Measurements from ENCODE around the gene PRLR. TPM values are rescaled to one million over a fixed set of nuclear protein-coding genes. Genes with fewer than 3 reads are reported as not detected.
A peak's percentile ranks its signal among the peaks of the same experiment; 100 is the strongest.
"Not testable (repeated sequence)": the region's sequence is repeated elsewhere in the genome, so short reads cannot be mapped to it uniquely, and the experiment has no call there.

PRLR gene
- total RNA-seq, 1 donor from 2014 or later = 3.2 TPM

- Histone ChIP-seq H3K4me1 (peaks cover 27% of the 10 kb centered on the region), H3K9me3 (no peaks in the 10 kb centered on the region), H3K4me3 (no peak overlapping the region), H3K27me3 (ENCODE audit: low read depth) (no peaks in the 10 kb centered on the region), H3K36me3 (no peaks in the 10 kb centered on the region), H3K27ac (no peak overlapping the region)
- no peak for TF ChIP-seq CTCF (IDR thresholded peaks at IDR 0.05)
- peak; percentile 88 to 92 for ATAC-seq
- peak; percentile 82 for DNase-seq
- intact Hi-C loops (cut with DNase I) = no loop called here
Observed at GRCh38 chr5:35198075-35198474, 32.2 kb downstream of the PRLR start.

DNA sequence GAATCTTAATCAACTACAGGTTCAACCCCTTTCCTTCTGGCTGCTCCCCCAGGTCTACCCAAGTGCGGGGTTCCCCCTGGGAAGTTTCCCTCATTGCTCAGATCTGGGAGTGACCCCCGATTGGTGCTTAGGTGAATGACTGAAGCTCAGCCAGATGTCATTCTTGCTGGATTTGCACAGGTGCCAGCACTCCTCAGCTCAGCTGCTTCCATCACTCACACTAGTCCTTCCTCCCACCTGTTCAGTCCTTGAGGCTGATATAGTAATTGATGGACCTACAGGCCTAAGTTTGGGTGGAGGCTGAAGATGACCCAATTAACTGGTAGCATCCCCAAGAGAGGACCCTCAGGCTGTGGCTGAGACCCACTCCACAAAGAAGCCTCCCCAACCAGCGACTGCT is 32.9 kb downstream of the PRLR start:
- no peak for TF ChIP-seq CTCF (IDR thresholded peaks at IDR 0.05)
- H3K9me3 ChIP-seq = no peaks in the 10 kb centered on the region
- no peaks in the 10 kb centered on the region for H3K27me3 ChIP-seq (ENCODE audit: low read depth)
- H3K4me3 ChIP-seq = no peak overlapping the region
- DNase-seq (no peak), ATAC-seq (no peak)
- intact Hi-C loops (cut with DNase I) = no loop called here
- H3K27ac ChIP-seq = no peak overlapping the region
- no peaks in the 10 kb centered on the region for H3K36me3 ChIP-seq
- H3K4me1 ChIP-seq = peaks cover 27% of the 10 kb centered on the region

DNA sequence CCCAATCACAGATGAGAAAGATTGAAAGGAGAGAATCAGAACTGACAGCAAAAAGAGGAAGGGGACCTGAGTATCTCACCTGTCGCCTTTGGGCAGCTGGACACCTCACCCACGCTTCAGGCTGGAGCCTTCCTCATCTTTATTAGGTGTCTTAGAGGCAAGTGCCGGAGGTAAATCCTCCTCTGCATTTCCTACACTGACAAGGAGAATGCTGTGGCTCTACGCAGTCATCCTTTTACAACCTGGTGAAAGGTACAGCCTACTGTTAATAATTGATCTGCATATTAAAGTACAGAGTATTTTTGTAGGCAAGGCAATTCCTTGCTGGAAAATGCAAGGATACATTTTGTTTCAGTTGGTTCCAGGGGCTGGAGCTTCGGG is 34.8 kb downstream of the PRLR start:
- no peak overlapping the region for H3K27ac ChIP-seq

GRCh38 chr5:35194635-35195471 is 35.4 kb downstream of the PRLR start:
- Histone ChIP-seq H3K9me3 (no peaks in the 10 kb centered on the region), H3K27me3 (ENCODE audit: low read depth) (no peaks in the 10 kb centered on the region), H3K4me1 (peaks cover 27% of the 10 kb centered on the region), H3K36me3 (no peaks in the 10 kb centered on the region), H3K27ac (no peak overlapping the region), H3K4me3 (no peak overlapping the region)
- intact Hi-C loops (cut with DNase I) = no loop called here
- peak in 1 of 2 donors; percentile 12 for ATAC-seq
- no peak for DNase-seq
- no peak for TF ChIP-seq CTCF (IDR thresholded peaks at IDR 0.05)

More for the DNA sequence above, 34.8 kb downstream of the PRLR start:
- no peaks in the 10 kb centered on the region for H3K27me3 ChIP-seq (ENCODE audit: low read depth)
- ATAC-seq (no peak), DNase-seq (no peak)
- H3K36me3 ChIP-seq = no peaks in the 10 kb centered on the region
- intact Hi-C loops (cut with DNase I) = no loop called here
- no peak for TF ChIP-seq CTCF (IDR thresholded peaks at IDR 0.05)
- H3K4me1 ChIP-seq = peaks cover 27% of the 10 kb centered on the region
- H3K4me3 ChIP-seq = no peak overlapping the region
- H3K9me3 ChIP-seq = no peaks in the 10 kb centered on the region

DNA sequence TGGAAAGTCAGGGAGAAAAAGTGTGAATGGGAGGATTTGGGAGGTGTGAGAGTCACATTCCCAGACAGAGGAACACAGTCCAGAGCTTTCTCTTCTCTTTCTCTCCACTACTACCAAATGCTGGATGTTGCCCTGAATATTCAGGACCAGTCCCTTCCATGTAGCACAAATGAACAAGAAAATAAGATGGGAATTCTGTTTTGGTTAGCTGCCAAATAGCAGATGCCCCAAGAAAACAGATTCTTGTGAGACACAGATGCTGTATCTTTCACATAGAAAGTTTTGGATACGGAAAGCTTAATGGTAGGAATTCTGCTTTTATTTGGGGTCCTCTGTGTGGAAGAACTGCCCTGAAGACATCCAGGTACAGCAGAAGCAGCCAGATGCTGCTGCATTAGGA is 37.8 kb downstream of the PRLR start:
- no peak for ATAC-seq

DNA sequence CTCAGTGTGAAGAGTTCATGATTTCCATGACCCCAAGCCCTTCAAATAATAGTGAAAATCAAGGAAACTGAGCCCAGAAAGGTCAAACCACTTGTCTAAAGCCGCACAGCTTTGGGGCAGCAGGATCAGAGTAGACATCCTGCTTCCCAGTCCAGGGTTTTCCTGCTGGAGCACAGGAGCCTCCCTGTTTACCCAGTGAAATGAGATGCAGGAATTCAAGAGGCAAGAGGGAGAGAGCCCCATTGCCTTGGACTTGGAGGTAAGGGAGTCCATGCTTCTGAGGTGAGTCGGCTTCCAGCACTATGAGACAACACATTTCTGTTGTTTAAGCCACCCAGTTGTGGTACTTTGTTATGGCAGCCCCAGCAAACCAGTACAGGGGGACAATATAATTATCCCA is 40.5 kb downstream of the PRLR start:
- DNase-seq; H3K27ac ChIP-seq; intact Hi-C loops (cut with DNase I); H3K36me3 ChIP-seq; ATAC-seq; H3K4me3 ChIP-seq; H3K27me3 ChIP-seq (ENCODE audit: low read depth); H3K4me1 ChIP-seq; H3K9me3 ChIP-seq: not testable (repeated sequence)

More for the DNA sequence above, 37.8 kb downstream of the PRLR start:
- intact Hi-C loops (cut with DNase I) = no loop called here
- Histone ChIP-seq H3K36me3 (no peaks in the 10 kb centered on the region), H3K27me3 (ENCODE audit: low read depth) (no peaks in the 10 kb centered on the region), H3K9me3 (no peaks in the 10 kb centered on the region), H3K4me1 (peaks cover 8% of the 10 kb centered on the region), H3K4me3 (no peak overlapping the region), H3K27ac (no peak overlapping the region)
- no peak for TF ChIP-seq CTCF (IDR thresholded peaks at IDR 0.05)
- DNase-seq = no peak

All from lower lobe of right lung (tissue), 2 donors.